Suprapubic skin (tissue), 4 donors: Measurements from ENCODE around the gene SMG7. TPM values are rescaled to one million over a fixed set of nuclear protein-coding genes. Genes with fewer than 3 reads are reported as not detected.
"Not testable (repeated sequence)": the region's sequence is repeated elsewhere in the genome, so short reads cannot be mapped to it uniquely, and the experiment has no call there.

Experiments
- DNase-seq, 2 donors: peaks; one replicate each; pipeline ENCODE4 v3.0.0-alpha.2; 2019; ENCODE audit warnings: low spot score in 2 of 2
- H3K27ac ChIP-seq: fragments of 200-600 bp; sonication (generic); one replicate; pipeline ENCODE4 v1.5.1; 2019
- H3K27me3 ChIP-seq: fragments of 200-600 bp; sonication (generic); one replicate; pipeline ENCODE4 v1.5.1; 2019
- H3K36me3 ChIP-seq: fragments of 200-600 bp; sonication (generic); one replicate; pipeline ENCODE4 v1.5.1; 2019
- H3K4me1 ChIP-seq: fragments of 200-600 bp; sonication (generic); one replicate; pipeline ENCODE4 v1.5.1; 2019
- H3K4me3 ChIP-seq: fragments of 200-600 bp; sonication (generic); one replicate; pipeline ENCODE4 v1.5.1; 2019; ENCODE audit warnings: mild to moderate bottlenecking
- H3K9me3 ChIP-seq: fragments of 200-600 bp; sonication (generic); one replicate; pipeline ENCODE4 v1.5.1; 2019
- CTCF ChIP-seq, 2 donors: fragments of 200-600 bp in 1 of 2; fragments of 450-650 bp in 1 of 2; sonication (generic) in 1 of 2; IDR thresholded peaks; one replicate each; pipeline ENCODE4 v1.5.1; 2016 to 2019; ENCODE audit warnings: antibody characterized with exemption in 2 of 2, mild to moderate bottlenecking in 1 of 2, moderate library complexity in 1 of 2
- EP300 ChIP-seq: sonication (generic); formaldehyde crosslinking; IDR thresholded peaks from one replicate; pipeline ENCODE4 v1.6.1; 2017; ENCODE audit warnings: antibody characterized with exemption
- POLR2A ChIP-seq, 2 donors: fragments of 450-650 bp; IDR thresholded peaks; one replicate each; pipeline ENCODE4 v1.6.1; 2017; ENCODE audit warnings: antibody characterized with exemption in 2 of 2, mild to moderate bottlenecking in 2 of 2, moderate library complexity in 2 of 2
- POLR2AphosphoS5 ChIP-seq, 3 donors: sonication (generic); formaldehyde crosslinking; IDR thresholded peaks; one replicate each; pipeline ENCODE4 v1.6.1; 2017; ENCODE audit warnings: antibody characterized with exemption in 3 of 3
- WGBS: methylation state at CpG from one replicate; pipeline ENCODE4 v1.1.5; 2018; 5-methylcytosine and 5-hydroxymethylcytosine counted together
- total RNA-seq, 4 donors: library from RNA; depleted of rRNA; stranded (reverse); fragments of >200 nt; gene quantifications; one replicate each; pipeline ENCODE4 v1.1.0, GENCODE V29; 2016

SMG7 gene
- 10 to 100 TPM; 34.4 to 65.3 (median 41.8) TPM for total RNA-seq

- H3K4me3 ChIP-seq: peak within 1 kb of the TSS; percentile 78
- peak within 1 kb of the TSS; percentile 98 for H3K27ac ChIP-seq
- peak in 1 of 3 donors; percentile 28 for TF ChIP-seq POLR2AphosphoS5 (IDR thresholded peaks at IDR 0.05)
- no peak for TF ChIP-seq POLR2A (IDR thresholded peaks at IDR 0.05)
- DNase-seq: peak; percentile 82 to 86
- peaks cover 42% of the 10 kb centered on the region for H3K4me1 ChIP-seq
- H3K9me3 ChIP-seq: no peaks in the 10 kb centered on the region
- no peaks in the 10 kb centered on the region for H3K36me3 ChIP-seq
- under 1% methylated on average over 30 of the region's 70 CpGs for WGBS
- no peaks in the 10 kb centered on the region for H3K27me3 ChIP-seq
Measured at GRCh38 chr1:183472488-183473216, at the start of gene SMG7. TSS of gene SMG7 (plus strand) at chr1:183472499. CDS start at chr1:183472621, 122 bp downstream.

- Histone ChIP-seq H3K4me1 (no peaks in the 10 kb centered on the region), H3K36me3 (no peaks in the 10 kb centered on the region), H3K27me3 (peaks cover 22% of the 10 kb centered on the region), H3K4me3 (no peak overlapping the region), H3K27ac (no peak overlapping the region), H3K9me3 (no peaks in the 10 kb centered on the region)
- DNase-seq: no peak
- 46% methylated on average over 1 of the region's 1 CpG for WGBS
- TF ChIP-seq POLR2AphosphoS5 (IDR thresholded peaks at IDR 0.05) (no peak), EP300 (no peak), POLR2A (IDR thresholded peaks at IDR 0.05) (no peak), CTCF (IDR thresholded peaks at IDR 0.05) (no peak)
Measured at GRCh38 chr1:183423541-183423940, 48.8 kb upstream of the SMG7 start.

- DNase-seq: no peak
- H3K27ac ChIP-seq: no peak overlapping the region
- TF ChIP-seq POLR2A (IDR thresholded peaks at IDR 0.05): no peak
- no peak for TF ChIP-seq EP300
- TF ChIP-seq CTCF (IDR thresholded peaks at IDR 0.05): no peak
- TF ChIP-seq POLR2AphosphoS5 (IDR thresholded peaks at IDR 0.05): no peak
- H3K4me3 ChIP-seq: no peak overlapping the region
- H3K4me1 ChIP-seq: no peaks in the 10 kb centered on the region
- H3K36me3 ChIP-seq: no peaks in the 10 kb centered on the region
- H3K9me3 ChIP-seq: no peaks in the 10 kb centered on the region
- H3K27me3 ChIP-seq: peaks cover 10% of the 10 kb centered on the region
Measured at GRCh38 chr1:183424691-183425090, 47.6 kb upstream of the SMG7 start.

- not testable (repeated sequence) for H3K9me3 ChIP-seq, H3K27me3 ChIP-seq, H3K27ac ChIP-seq, H3K4me3 ChIP-seq, H3K36me3 ChIP-seq, DNase-seq, H3K4me1 ChIP-seq
- 60% methylated on average over 2 of the region's 3 CpGs for WGBS
Measured at GRCh38 chr1:183427591-183427990, 44.7 kb upstream of the SMG7 start.

- 93% methylated on average over 4 of the region's 4 CpGs for WGBS
- TF ChIP-seq POLR2AphosphoS5 (IDR thresholded peaks at IDR 0.05) (no peak), POLR2A (IDR thresholded peaks at IDR 0.05) (no peak), EP300 (no peak), CTCF (IDR thresholded peaks at IDR 0.05) (no peak)
- H3K27me3 ChIP-seq: no peaks in the 10 kb centered on the region
- H3K27ac ChIP-seq: no peak overlapping the region
- DNase-seq: no peak
- H3K4me3 ChIP-seq: no peak overlapping the region
- no peaks in the 10 kb centered on the region for H3K36me3 ChIP-seq
- no peaks in the 10 kb centered on the region for H3K4me1 ChIP-seq
- no peaks in the 10 kb centered on the region for H3K9me3 ChIP-seq
Measured at GRCh38 chr1:183431840-183432547, 40.3 kb upstream of the SMG7 start.

GRCh38 chr1:183432548-183432875, 39.8 kb upstream of the SMG7 start:
- H3K36me3 ChIP-seq: no peaks in the 10 kb centered on the region
- WGBS: 68% methylated on average over 2 of the region's 2 CpGs
- TF ChIP-seq EP300 (no peak), CTCF (IDR thresholded peaks at IDR 0.05) (no peak), POLR2AphosphoS5 (IDR thresholded peaks at IDR 0.05) (no peak), POLR2A (IDR thresholded peaks at IDR 0.05) (no peak)
- no peaks in the 10 kb centered on the region for H3K4me1 ChIP-seq
- peaks cover under 1% of the 10 kb centered on the region for H3K27me3 ChIP-seq
- no peak overlapping the region for H3K4me3 ChIP-seq
- no peak for DNase-seq
- H3K27ac ChIP-seq: no peak overlapping the region
- H3K9me3 ChIP-seq: no peaks in the 10 kb centered on the region
